KMS-11 (cell line): ENCODE data around the gene FAM193A.

Experiments
- H2AFZ ChIP-seq: fragments of 200-600 bp; sonication (generic); 2 replicates; pipeline ENCODE4 v1.6.1; 2016; ENCODE audit warnings: antibody characterized with exemption, mixed run types, low read depth
- H3K27ac ChIP-seq: fragments of 200-600 bp; sonication (generic); 2 replicates; pipeline ENCODE4 v1.6.1; 2016; ENCODE audit warnings: mild to moderate bottlenecking, mixed run types
- H3K27me3 ChIP-seq: fragments of 200-600 bp; sonication (generic); 2 replicates; pipeline ENCODE4 v1.6.1; 2017; ENCODE audit warnings: mild to moderate bottlenecking, low read depth, mixed run types, moderate library complexity; ENCODE audit not compliant: insufficient read depth
- H3K36me3 ChIP-seq: fragments of 200-600 bp; sonication (generic); 2 replicates; pipeline ENCODE4 v1.6.1; 2017; ENCODE audit warnings: mild to moderate bottlenecking, mixed run types; ENCODE audit not compliant: insufficient read depth
- H3K4me1 ChIP-seq: fragments of 200-600 bp; sonication (generic); 2 replicates; pipeline ENCODE4 v1.6.1; 2016; ENCODE audit warnings: mild to moderate bottlenecking, low read depth, mixed run types; ENCODE audit not compliant: poor library complexity, severe bottlenecking
- H3K4me2 ChIP-seq: fragments of 200-600 bp; sonication (generic); 2 replicates; pipeline ENCODE4 v1.7.0; 2016; ENCODE audit warnings: mild to moderate bottlenecking, mixed run types
- H3K4me3 ChIP-seq: fragments of 200-600 bp; sonication (generic); IDR thresholded peaks from 2 replicates; pipeline ENCODE4 v1.6.1; 2017; ENCODE audit warnings: low read depth, low read length, mixed read lengths; ENCODE audit not compliant: insufficient read depth
- H3K79me2 ChIP-seq: fragments of 200-600 bp; sonication (generic); 2 replicates; pipeline ENCODE4 v1.6.1; 2016; ENCODE audit warnings: low read depth, mixed run types; ENCODE audit not compliant: insufficient read depth
- H3K9ac ChIP-seq: fragments of 200-600 bp; sonication (generic); 2 replicates; pipeline ENCODE4 v1.6.1; 2016; ENCODE audit warnings: mild to moderate bottlenecking, mixed run types
- H4K20me1 ChIP-seq: fragments of 200-600 bp; sonication (generic); 2 replicates; pipeline ENCODE4 v1.6.1; 2016; ENCODE audit warnings: mild to moderate bottlenecking, mixed run types; ENCODE audit not compliant: insufficient read depth
- TF ChIP-seq, protein P1 (sequence below): fragments of 200-600 bp; sonication (generic); conservative IDR thresholded peaks from 2 replicates; pipeline ENCODE4 v1.6.1; 2017; ENCODE audit warnings: low read depth, mild to moderate bottlenecking, antibody characterized with exemption, low read length, moderate library complexity, mixed read lengths

Gene FAM193A

DNA sequence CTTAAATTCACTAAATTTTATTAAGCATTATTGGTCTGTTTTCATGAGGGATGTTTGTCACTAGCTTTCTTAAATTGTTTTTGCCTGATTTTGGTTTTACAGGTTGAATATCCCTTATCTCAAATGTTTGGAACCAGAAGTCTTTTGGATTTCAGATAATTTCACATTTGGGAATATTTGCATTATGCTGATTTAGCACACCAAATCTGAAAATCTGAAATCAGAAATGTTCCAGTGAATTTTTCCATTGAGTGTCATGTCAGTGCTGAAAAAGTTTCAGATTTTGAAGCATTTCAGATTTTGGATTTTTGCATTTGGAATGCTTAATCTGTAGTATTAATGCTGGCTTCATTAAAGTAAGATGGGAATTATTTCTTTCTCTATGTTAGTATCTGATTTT, 14.7 kb downstream of the FAM193A start:
- H3K79me2 ChIP-seq = peaks cover 69% of the 10 kb centered on the region
- no peaks in the 10 kb centered on the region for H3K27me3 ChIP-seq
- H3K4me1 ChIP-seq = no peaks in the 10 kb centered on the region
- no peak overlapping the region for H3K27ac ChIP-seq
- TF ChIP-seq, protein P1, sequence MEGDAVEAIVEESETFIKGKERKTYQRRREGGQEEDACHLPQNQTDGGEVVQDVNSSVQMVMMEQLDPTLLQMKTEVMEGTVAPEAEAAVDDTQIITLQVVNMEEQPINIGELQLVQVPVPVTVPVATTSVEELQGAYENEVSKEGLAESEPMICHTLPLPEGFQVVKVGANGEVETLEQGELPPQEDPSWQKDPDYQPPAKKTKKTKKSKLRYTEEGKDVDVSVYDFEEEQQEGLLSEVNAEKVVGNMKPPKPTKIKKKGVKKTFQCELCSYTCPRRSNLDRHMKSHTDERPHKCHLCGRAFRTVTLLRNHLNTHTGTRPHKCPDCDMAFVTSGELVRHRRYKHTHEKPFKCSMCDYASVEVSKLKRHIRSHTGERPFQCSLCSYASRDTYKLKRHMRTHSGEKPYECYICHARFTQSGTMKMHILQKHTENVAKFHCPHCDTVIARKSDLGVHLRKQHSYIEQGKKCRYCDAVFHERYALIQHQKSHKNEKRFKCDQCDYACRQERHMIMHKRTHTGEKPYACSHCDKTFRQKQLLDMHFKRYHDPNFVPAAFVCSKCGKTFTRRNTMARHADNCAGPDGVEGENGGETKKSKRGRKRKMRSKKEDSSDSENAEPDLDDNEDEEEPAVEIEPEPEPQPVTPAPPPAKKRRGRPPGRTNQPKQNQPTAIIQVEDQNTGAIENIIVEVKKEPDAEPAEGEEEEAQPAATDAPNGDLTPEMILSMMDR = no peak
- H2AFZ ChIP-seq = no peak overlapping the region
- H4K20me1 ChIP-seq = no peaks in the 10 kb centered on the region
- H3K4me2 ChIP-seq = no peak overlapping the region
- H3K4me3 ChIP-seq = no peak overlapping the region
- no peaks in the 10 kb centered on the region for H3K36me3 ChIP-seq
- H3K9ac ChIP-seq = no peak overlapping the region

DNA sequence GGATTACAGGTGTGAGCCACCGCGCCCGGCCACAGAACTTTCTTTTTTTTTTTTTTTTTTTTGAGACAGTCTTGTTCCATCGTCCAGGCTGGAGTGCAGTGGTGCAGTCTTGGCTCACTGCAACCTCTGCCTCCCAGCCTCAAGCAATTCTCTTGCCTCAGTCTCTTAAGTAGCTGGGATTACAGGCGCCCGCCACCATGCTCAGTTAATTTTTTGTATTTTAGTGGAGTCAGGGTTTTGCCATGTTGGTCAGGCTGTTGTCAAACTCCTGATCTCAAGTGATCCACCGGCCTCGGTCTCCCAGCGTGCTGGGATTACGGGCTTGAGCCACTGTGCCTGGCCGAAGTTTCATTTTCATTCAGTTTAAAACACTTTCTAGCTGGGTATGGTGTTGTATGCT, 16.4 kb downstream of the FAM193A start:
- no peak overlapping the region for H3K4me2 ChIP-seq
- H2AFZ ChIP-seq = no peak overlapping the region
- H3K9ac ChIP-seq = no peak overlapping the region
- no peaks in the 10 kb centered on the region for H3K27me3 ChIP-seq
- no peaks in the 10 kb centered on the region for H3K4me1 ChIP-seq
- no peak overlapping the region for H3K27ac ChIP-seq
- TF ChIP-seq, protein P1 = no peak
- H3K79me2 ChIP-seq = peaks cover 71% of the 10 kb centered on the region
- H3K4me3 ChIP-seq = no peak overlapping the region
- no peaks in the 10 kb centered on the region for H4K20me1 ChIP-seq
- no peaks in the 10 kb centered on the region for H3K36me3 ChIP-seq

DNA sequence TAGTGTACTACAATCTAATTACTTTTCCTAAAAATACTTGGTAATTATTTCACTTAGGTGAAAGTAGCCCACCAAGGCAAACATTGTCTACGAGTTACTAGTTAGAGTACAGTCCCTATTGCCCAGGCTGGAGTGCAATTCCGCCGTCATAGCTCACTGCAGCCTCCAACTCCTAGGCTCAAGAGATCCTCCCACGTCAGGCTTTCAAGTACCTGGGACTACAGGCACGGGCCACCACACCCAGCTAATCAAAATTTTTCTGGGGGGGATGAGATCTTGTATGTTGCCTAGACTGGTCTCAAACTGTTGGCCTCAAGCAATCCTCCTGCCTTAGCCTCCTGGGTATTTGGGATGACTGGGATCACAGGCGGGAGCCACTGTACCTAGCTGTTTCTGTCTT, 21.9 kb downstream of the FAM193A start:
- peaks cover 71% of the 10 kb centered on the region for H3K79me2 ChIP-seq
- H3K27me3 ChIP-seq = no peaks in the 10 kb centered on the region

GRCh38 chr4:2560167-2560566, 23.7 kb downstream of the FAM193A start:
- Histone ChIP-seq H3K79me2 (peaks cover 55% of the 10 kb centered on the region), H3K27me3 (no peaks in the 10 kb centered on the region), H3K36me3 (no peaks in the 10 kb centered on the region), H4K20me1 (no peaks in the 10 kb centered on the region), H3K4me1 (no peaks in the 10 kb centered on the region), H3K4me3 (no peak overlapping the region), H3K9ac (no peak overlapping the region), H3K4me2 (no peak overlapping the region), H2AFZ (no peak overlapping the region), H3K27ac (no peak overlapping the region)
- TF ChIP-seq, protein P1 = no peak

More for the DNA sequence above, 21.9 kb downstream of the FAM193A start:
- Histone ChIP-seq H3K27ac (no peak overlapping the region), H4K20me1 (no peaks in the 10 kb centered on the region), H3K4me1 (no peaks in the 10 kb centered on the region), H3K36me3 (no peaks in the 10 kb centered on the region), H3K4me3 (no peak overlapping the region), H3K9ac (no peak overlapping the region), H3K4me2 (no peak overlapping the region), H2AFZ (no peak overlapping the region)
- TF ChIP-seq, protein P1 = no peak
